ENCODE data around the gene METTL15.
"Not testable (repeated sequence)": the region's sequence is repeated elsewhere in the genome, so short reads cannot be mapped to it uniquely, and the experiment has no call there.

The METTL15 gene

GRCh38 chr11:28107750-28108618, at the start of gene METTL15, which contains the start of gene KIF18A:
Gene METTL15 (plus strand): TSS chr11:28108388. CDS start chr11:28113335, 4,947 bp downstream.
Gene KIF18A (minus strand): TSS chr11:28108156. CDS start chr11:28097947, 10,209 bp downstream.
- DNase-seq, result peak; percentile 96

- no peak for DNase-seq
Measured at GRCh38 chr11:28071305-28071704, 36.9 kb upstream of the METTL15 start.

GRCh38 chr11:28072321-28072720, 35.9 kb upstream of the METTL15 start:
- no peak for DNase-seq

GRCh38 chr11:28077521-28077920, 30.7 kb upstream of the METTL15 start:
- no peak for DNase-seq

- no peak for DNase-seq
Measured at GRCh38 chr11:28083118-28083517, 25.1 kb upstream of the METTL15 start.

- no peak for DNase-seq
Measured at GRCh38 chr11:28086569-28086968, 21.6 kb upstream of the METTL15 start.

GRCh38 chr11:28087192-28087591, 21.0 kb upstream of the METTL15 start:
- DNase-seq, result not testable (repeated sequence)

- not testable (repeated sequence) for DNase-seq
Measured at GRCh38 chr11:28087693-28088092, 20.5 kb upstream of the METTL15 start.

GRCh38 chr11:28089378-28089777, 18.8 kb upstream of the METTL15 start:
- DNase-seq, result no peak

- DNase-seq, result no peak
Measured at GRCh38 chr11:28090052-28090749, 18.0 kb upstream of the METTL15 start.

- DNase-seq, result no peak
Measured at GRCh38 chr11:28092786-28093185, 15.4 kb upstream of the METTL15 start.

GRCh38 chr11:28098257-28098656, 9.9 kb upstream of the METTL15 start:
- DNase-seq, result no peak

- DNase-seq, result no peak
Measured at GRCh38 chr11:28099715-28100114, 8.5 kb upstream of the METTL15 start.

- DNase-seq, result no peak
Measured at GRCh38 chr11:28100665-28101064, 7.5 kb upstream of the METTL15 start.

GRCh38 chr11:28102300-28102699, 5.9 kb upstream of the METTL15 start:
- not testable (repeated sequence) for DNase-seq

- no peak for DNase-seq
Measured at GRCh38 chr11:28104425-28104824, 3.8 kb upstream of the METTL15 start.

- no peak for DNase-seq
Measured at GRCh38 chr11:28104984-28105383, 3.2 kb upstream of the METTL15 start.

GRCh38 chr11:28105869-28106268, 2.3 kb upstream of the METTL15 start:
- DNase-seq, result no peak

- no peak for DNase-seq
Measured at GRCh38 chr11:28106353-28107043, 1.7 kb upstream of the METTL15 start.

GRCh38 chr11:28107191-28107749, 918 bp upstream of the METTL15 start:
- no peak for DNase-seq

GRCh38 chr11:28108958-28109357, 770 bp downstream of the METTL15 start:
- DNase-seq, result no peak

- peak; percentile 65 for DNase-seq
Measured at GRCh38 chr11:28110108-28110820, 2.1 kb downstream of the METTL15 start.

Measured in RPMI8226 (cell line).